Stomach (tissue), 4 donors: ENCODE results near the gene PROM2.
A peak's percentile ranks its signal among the peaks of the same experiment; 100 is the strongest.

ENCODE experiments used
- EP300 ChIP-seq: sonication (generic); formaldehyde crosslinking; IDR thresholded peaks from one replicate; pipeline ENCODE4 v1.6.1; 2017; ENCODE audit warnings: antibody characterized with exemption
- TF ChIP-seq, protein P1 (sequence below), 7 experiments: fragments of 450-650 bp in 4 of 7; fragments of 200-600 bp in 3 of 7; sonication (generic) in 3 of 7; IDR thresholded peaks; one replicate each; pipeline ENCODE4 v1.5.1; 2016 to 2019; ENCODE audit warnings: antibody characterized with exemption in 7 of 7, control low read depth in 2 of 7, mild to moderate bottlenecking in 1 of 7

GRCh38 chr2:95277246-95277906 is 3.1 kb downstream of the PROM2 start:
- TF ChIP-seq, protein P1, sequence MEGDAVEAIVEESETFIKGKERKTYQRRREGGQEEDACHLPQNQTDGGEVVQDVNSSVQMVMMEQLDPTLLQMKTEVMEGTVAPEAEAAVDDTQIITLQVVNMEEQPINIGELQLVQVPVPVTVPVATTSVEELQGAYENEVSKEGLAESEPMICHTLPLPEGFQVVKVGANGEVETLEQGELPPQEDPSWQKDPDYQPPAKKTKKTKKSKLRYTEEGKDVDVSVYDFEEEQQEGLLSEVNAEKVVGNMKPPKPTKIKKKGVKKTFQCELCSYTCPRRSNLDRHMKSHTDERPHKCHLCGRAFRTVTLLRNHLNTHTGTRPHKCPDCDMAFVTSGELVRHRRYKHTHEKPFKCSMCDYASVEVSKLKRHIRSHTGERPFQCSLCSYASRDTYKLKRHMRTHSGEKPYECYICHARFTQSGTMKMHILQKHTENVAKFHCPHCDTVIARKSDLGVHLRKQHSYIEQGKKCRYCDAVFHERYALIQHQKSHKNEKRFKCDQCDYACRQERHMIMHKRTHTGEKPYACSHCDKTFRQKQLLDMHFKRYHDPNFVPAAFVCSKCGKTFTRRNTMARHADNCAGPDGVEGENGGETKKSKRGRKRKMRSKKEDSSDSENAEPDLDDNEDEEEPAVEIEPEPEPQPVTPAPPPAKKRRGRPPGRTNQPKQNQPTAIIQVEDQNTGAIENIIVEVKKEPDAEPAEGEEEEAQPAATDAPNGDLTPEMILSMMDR (IDR thresholded peaks at IDR 0.05) = peak in 4 of 7 experiments; percentile 9 to 33 (median 21)
- TF ChIP-seq EP300 = no peak
